Uterus (tissue), 4 donors: ENCODE results near the gene C1orf174. TPM values are rescaled to one million over a fixed set of nuclear protein-coding genes. Genes with fewer than 3 reads are reported as not detected.

Source experiments
- DNase-seq, 2 donors: peaks; one replicate each; pipeline ENCODE4 v3.0.0-alpha.2; 2019 to 2020
- H3K27ac ChIP-seq, 2 donors: fragments of 200-600 bp; sonication (generic); 1 replicate in 1 of 2; 2 replicates in 1 of 2; pipeline ENCODE4 v1.5.1; 2016 to 2018
- H3K27me3 ChIP-seq, 2 donors: fragments of 200-600 bp; sonication (generic); one replicate each; pipeline ENCODE4 v1.5.1; 2018 to 2019; ENCODE audit warnings: control low read depth in 1 of 2
- H3K36me3 ChIP-seq, 2 donors: fragments of 200-600 bp; sonication (generic); one replicate each; pipeline ENCODE4 v1.5.1; 2019; ENCODE audit warnings: control low read depth in 1 of 2
- H3K4me1 ChIP-seq, 2 donors: fragments of 200-600 bp; sonication (generic); one replicate each; pipeline ENCODE4 v1.5.1; 2018 to 2019; ENCODE audit warnings: control low read depth in 1 of 2
- H3K4me3 ChIP-seq, 2 donors: fragments of 200-600 bp; sonication (generic); 1 replicate in 1 of 2; 2 replicates in 1 of 2; pipeline ENCODE4 v1.5.1; 2018 to 2019; ENCODE audit warnings: mild to moderate bottlenecking in 1 of 2
- H3K9me3 ChIP-seq, 2 donors: fragments of 200-600 bp; sonication (generic); one replicate each; pipeline ENCODE4 v1.5.1; 2019; ENCODE audit warnings: control low read depth in 1 of 2
- CTCF ChIP-seq, 4 experiments: fragments of 200-600 bp in 2 of 4; fragments of 450-650 bp in 2 of 4; sonication (generic) in 2 of 4; IDR thresholded peaks; one replicate each; pipeline ENCODE4 v1.5.1; 2016 to 2019; ENCODE audit warnings: antibody characterized with exemption in 4 of 4, mild to moderate bottlenecking in 2 of 4, moderate library complexity in 1 of 4
- POLR2A ChIP-seq, 2 donors: fragments of 450-650 bp; IDR thresholded peaks; one replicate each; pipeline ENCODE4 v1.6.1; 2016; ENCODE audit warnings: antibody characterized with exemption in 2 of 2, mild to moderate bottlenecking in 1 of 2, moderate library complexity in 1 of 2
- intact Hi-C: fragments of 100-400 bp; cut with DNase I; formaldehyde crosslinking; loops from one replicate; pipeline ENCODE4 v1.15.1; 2023; ENCODE audit warnings: low total_unique reads
- total RNA-seq, 4 donors: library from RNA; depleted of rRNA in 3 of 4; stranded (reverse); fragments of >200 nt in 3 of 4; gene quantifications; one replicate each; pipeline versions ENCODE4 v1.1.0 to v1.2.4, GENCODE V29; 2014 to 2023
- donor health status: DM: yes; HTN: yes; CAD: no.

Gene C1orf174
- total RNA-seq, 4 donors from 2014 or later: 6.4 to 41.9 (median 17.5) TPM

GRCh38 chr1:3879099-3879498 is 21.0 kb downstream of the C1orf174 start:
- no peak for DNase-seq
- H3K36me3 ChIP-seq: no peaks in the 10 kb centered on the region
- H3K27me3 ChIP-seq: no peaks in the 10 kb centered on the region
- H3K27ac ChIP-seq: no peak overlapping the region
- no peak for TF ChIP-seq CTCF (IDR thresholded peaks at IDR 0.05)
- no peak for TF ChIP-seq POLR2A (IDR thresholded peaks at IDR 0.05)
- intact Hi-C loops: no loop called here
- peaks cover 0 to 9% of the 10 kb centered on the region in 2 donors for H3K9me3 ChIP-seq
- H3K4me3 ChIP-seq: no peak overlapping the region
- H3K4me1 ChIP-seq: no peaks in the 10 kb centered on the region

- Histone ChIP-seq H3K36me3 (no peaks in the 10 kb centered on the region), H3K27ac (no peak overlapping the region), H3K4me1 (no peaks in the 10 kb centered on the region), H3K9me3 (peaks cover 0 to 9% of the 10 kb centered on the region in 2 donors), H3K27me3 (no peaks in the 10 kb centered on the region), H3K4me3 (no peak overlapping the region)
- no peak for DNase-seq
- intact Hi-C loops: no loop called here
- no peak for TF ChIP-seq CTCF (IDR thresholded peaks at IDR 0.05)
- TF ChIP-seq POLR2A (IDR thresholded peaks at IDR 0.05): no peak
Observed at GRCh38 chr1:3876716-3877115, 23.4 kb downstream of the C1orf174 start.

GRCh38 chr1:3874736-3875135 is 25.3 kb downstream of the C1orf174 start:
- no peak overlapping the region for H3K4me3 ChIP-seq
- H3K27ac ChIP-seq: no peak overlapping the region
- no peaks in the 10 kb centered on the region for H3K36me3 ChIP-seq
- H3K4me1 ChIP-seq: no peaks in the 10 kb centered on the region
- peaks cover 0 to 9% of the 10 kb centered on the region in 2 donors for H3K9me3 ChIP-seq
- TF ChIP-seq POLR2A (IDR thresholded peaks at IDR 0.05): no peak
- no peak for TF ChIP-seq CTCF (IDR thresholded peaks at IDR 0.05)
- no peak for DNase-seq
- intact Hi-C loops: no loop called here
- H3K27me3 ChIP-seq: no peaks in the 10 kb centered on the region

- H3K4me1 ChIP-seq: no peaks in the 10 kb centered on the region
- no peak overlapping the region for H3K4me3 ChIP-seq
- no peaks in the 10 kb centered on the region for H3K27me3 ChIP-seq
- intact Hi-C loops: no loop called here
- no peak for TF ChIP-seq POLR2A (IDR thresholded peaks at IDR 0.05)
- no peak for TF ChIP-seq CTCF (IDR thresholded peaks at IDR 0.05)
- no peaks in the 10 kb centered on the region for H3K36me3 ChIP-seq
- H3K27ac ChIP-seq: no peak overlapping the region
- H3K9me3 ChIP-seq: no peaks in the 10 kb centered on the region
- DNase-seq: no peak
Observed at GRCh38 chr1:3872546-3872945, 27.5 kb downstream of the C1orf174 start.

GRCh38 chr1:3871451-3871805 is 28.6 kb downstream of the C1orf174 start:
- DNase-seq: no peak
- H3K36me3 ChIP-seq: no peaks in the 10 kb centered on the region

More at GRCh38 chr1:3871451-3871805, 28.6 kb downstream of the C1orf174 start:
- Histone ChIP-seq H3K27ac (no peak overlapping the region), H3K27me3 (no peaks in the 10 kb centered on the region), H3K4me3 (no peak overlapping the region), H3K4me1 (no peaks in the 10 kb centered on the region), H3K9me3 (no peaks in the 10 kb centered on the region)
- intact Hi-C loops: no loop called here
- TF ChIP-seq CTCF (IDR thresholded peaks at IDR 0.05) (no peak), POLR2A (IDR thresholded peaks at IDR 0.05) (no peak)
